SHP77 treated with DMSO at 0.1 percent for 48 hours (cell line): ENCODE results near the gene MRPL1.
"Not testable (repeated sequence)": the region's sequence is repeated elsewhere in the genome, so short reads cannot be mapped to it uniquely, and the experiment has no call there.

Experiments
- DNase-seq: peaks from one replicate; lab custom pipeline; 2025; lab: John Stamatoyannopoulos, UW

Gene MRPL1

GRCh38 chr4:77849278-77849965 is 13.2 kb upstream of the MRPL1 start:
- peak; percentile 86 for DNase-seq

DNA sequence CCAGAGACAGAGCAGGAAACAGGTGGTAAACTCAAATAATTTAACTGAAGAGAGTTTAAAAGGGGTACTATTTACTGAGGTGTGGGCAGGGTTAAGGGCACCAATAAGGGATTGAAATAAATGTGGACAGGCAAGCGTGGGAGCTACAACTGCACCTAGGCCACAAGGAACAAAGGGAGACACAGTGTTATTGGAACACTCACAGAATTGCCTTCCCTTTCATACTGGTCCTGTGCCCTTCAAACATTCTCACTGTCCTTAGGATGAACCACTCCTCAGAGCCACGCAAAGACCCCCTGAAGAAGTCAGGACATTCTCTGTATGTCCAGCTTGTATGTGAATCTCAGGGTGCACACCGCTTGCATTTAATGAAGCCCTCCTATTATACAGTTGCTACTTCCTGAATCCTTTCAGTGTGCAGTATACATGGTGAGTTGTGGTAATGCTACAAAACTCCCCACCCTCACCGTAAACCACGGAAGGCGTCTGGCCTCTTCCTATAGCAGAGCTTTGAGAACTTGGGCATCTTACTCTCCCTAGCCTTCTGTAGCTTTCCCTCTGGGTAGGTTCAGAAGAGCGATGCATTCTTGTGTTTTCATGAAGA is 9.6 kb upstream of the MRPL1 start:
- no peak for DNase-seq

DNA sequence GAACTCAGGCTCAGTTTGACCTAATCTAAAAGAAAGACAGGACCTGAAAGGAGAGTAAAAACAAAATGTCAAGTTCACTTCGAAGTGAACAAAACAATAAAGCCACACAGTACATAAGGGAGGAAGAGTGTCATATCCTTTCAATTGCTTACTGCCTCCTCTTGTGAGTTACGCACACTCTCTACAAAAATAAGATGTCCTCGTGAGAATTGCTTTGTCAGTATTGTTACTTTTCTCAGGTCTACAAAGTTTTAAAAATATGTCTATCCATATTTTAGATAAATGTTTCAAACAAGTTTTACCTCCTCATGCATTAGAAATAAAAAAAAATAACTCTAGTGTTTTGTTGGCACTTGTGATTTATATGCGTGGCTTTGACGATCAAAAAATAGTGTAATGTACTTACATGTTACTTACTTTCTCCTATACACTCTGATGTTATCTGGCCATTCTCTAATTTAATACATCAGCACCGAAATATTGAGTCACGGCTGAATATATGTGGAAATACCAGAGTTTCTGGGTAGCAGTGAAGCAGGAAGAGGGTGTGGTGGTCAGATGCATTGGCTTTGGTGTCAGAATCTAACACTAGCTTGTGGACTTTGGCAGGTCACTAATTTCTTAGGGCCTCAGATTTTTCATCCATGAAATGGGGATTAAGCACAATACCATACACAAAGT is 8.1 kb upstream of the MRPL1 start:
- no peak for DNase-seq

DNA sequence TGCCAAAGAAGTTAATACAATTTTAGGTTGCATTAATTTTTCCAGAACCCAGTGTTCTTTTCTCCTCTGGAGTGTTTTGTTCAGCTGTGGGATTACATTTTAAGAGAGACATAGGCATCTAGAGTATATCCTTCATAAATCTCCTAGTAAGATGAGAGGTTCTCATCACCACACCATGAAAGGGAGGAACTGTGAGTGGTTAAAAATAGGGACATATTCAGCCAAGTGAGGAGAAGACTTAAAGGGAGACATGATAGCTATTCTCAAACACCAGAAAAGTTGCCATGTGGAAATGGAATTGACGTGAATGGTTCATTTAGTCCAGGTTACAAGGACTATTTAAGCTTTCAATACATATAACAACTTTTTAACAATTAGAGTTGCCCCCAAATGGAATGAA is 6.5 kb upstream of the MRPL1 start:
- no peak for DNase-seq

DNA sequence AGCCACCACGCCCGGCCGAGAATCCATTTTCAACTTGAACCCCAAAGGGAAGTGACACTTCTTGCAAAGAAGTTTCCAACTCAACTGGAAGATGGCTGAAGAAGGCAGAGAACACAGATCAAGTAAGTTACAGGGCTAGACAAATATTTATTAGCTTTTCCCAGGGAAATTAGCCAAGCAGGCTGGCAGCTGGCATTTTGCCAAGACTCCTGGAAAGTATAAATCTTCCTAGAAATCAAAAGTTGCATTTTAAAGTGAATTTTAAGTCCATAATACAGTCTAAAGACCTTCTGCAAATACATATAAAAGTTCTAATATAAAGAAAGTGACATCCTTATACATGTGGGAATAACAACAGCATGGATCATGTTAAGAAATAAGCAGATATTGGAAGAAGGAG is 3.4 kb upstream of the MRPL1 start:
- DNase-seq = no peak

- DNase-seq = peak; percentile 15
These were observed 1.1 kb upstream of the MRPL1 start for GRCh38 chr4:77861495-77861894.

- not testable (repeated sequence) for DNase-seq
These were observed 711 bp downstream of the MRPL1 start for GRCh38 chr4:77863341-77863740.

DNA sequence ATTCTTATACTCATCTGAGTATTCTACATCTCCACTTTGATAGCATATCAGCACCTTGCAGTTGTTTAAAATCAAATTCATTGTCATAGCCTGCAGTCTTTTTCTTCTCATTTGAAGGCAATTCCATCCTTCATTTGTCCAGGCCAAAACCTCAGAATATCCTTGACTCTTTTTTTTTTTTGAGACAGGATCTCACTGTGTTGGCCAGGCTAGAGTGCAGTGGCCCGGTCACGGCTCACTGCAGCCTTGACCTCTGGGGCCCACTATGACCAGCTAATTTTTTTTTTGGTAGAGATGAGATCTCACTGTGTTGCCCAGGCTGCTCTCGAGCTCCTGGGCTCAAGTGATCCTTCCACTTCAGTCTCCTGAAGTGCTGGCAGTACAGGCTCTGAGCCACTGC is 2.6 kb downstream of the MRPL1 start:
- DNase-seq = no peak

GRCh38 chr4:77872723-77873445 is 10.3 kb downstream of the MRPL1 start:
- no peak for DNase-seq

DNA sequence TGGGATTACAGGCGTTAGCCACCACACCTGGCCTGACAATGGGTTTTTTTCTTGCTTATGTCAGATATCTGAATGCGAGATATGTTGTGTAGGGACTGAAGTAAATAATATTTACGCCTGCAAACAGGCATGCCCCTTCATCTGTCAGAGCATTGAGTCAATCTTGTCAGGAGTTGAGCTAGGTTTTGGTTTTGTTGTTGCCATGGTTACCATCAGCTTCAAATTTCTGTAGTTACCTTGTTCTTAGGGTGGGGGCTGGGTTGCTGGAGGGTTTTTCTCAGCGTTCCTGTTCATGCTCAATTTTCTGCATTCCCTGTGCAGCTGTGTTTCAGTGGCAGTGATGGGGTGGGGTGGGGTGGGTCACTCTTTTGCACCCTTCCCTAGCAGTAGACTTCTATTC is 14.5 kb downstream of the MRPL1 start:
- no peak for DNase-seq

GRCh38 chr4:77877771-77878565 is 15.3 kb downstream of the MRPL1 start:
- DNase-seq = no peak

- no peak for DNase-seq
These were observed 18.2 kb downstream of the MRPL1 start for GRCh38 chr4:77880784-77881183.

- no peak for DNase-seq
These were observed 19.0 kb downstream of the MRPL1 start for GRCh38 chr4:77881460-77882295.

DNA sequence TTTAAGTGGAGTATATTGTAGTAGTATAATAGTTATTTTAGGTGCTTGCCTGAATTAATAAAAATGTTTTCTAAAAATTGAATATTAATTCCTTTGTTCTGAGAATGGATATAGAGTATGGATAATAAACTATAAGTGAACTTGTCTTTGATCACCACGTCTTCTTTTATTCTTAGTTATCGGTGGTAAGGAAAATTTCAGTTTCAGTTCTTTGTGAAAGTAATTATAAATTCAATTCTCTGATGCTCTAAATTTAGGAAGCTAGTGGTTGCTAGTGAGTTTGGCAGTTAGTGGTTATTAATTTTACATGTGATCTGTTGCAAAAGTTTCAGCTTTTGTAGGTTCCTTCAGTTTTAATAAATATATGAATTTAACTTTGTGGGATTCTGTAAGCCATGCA is 30.8 kb downstream of the MRPL1 start:
- DNase-seq = no peak

- no peak for DNase-seq
These were observed 37.0 kb downstream of the MRPL1 start for GRCh38 chr4:77899607-77900006.

DNA sequence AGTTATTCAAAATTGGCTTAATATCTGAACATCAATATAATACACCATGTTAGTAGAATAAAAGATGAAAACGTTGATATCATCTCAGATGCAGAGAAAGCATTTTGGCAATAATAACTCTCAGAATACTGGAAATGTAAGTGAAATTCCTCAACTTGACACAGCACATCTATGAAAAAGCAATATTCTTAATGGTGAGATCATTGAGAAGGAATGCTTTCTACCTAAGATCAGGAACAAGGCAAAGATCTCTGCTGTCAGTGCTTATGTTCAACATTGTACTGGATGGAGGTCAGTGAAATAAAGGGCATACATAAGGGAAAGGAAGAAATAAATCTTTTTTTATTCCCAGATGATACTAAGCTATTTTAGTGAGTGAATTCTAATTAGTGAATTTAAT is 40.6 kb downstream of the MRPL1 start:
- DNase-seq = no peak

GRCh38 chr4:77905651-77906263 is 43.1 kb downstream of the MRPL1 start:
- no peak for DNase-seq

DNA sequence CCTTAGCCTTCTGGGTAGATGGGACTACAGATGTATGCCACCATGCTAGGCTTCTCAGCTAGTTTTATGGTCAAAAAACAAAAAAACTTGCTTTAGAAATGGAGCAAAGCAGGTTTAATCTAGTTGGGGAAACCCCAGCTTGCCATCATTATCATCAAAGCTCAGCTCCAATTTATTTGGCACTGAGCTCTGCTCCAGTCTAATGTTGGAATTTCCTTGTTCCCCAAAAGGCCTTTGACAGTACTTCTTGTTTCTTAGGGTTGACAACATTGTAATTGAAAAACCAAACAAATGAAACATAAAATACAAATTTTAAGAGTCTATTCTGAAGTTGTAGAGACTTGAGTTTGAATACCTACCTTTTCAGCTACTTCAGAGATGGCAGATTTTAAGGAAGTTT is 48.0 kb downstream of the MRPL1 start:
- DNase-seq = no peak

DNA sequence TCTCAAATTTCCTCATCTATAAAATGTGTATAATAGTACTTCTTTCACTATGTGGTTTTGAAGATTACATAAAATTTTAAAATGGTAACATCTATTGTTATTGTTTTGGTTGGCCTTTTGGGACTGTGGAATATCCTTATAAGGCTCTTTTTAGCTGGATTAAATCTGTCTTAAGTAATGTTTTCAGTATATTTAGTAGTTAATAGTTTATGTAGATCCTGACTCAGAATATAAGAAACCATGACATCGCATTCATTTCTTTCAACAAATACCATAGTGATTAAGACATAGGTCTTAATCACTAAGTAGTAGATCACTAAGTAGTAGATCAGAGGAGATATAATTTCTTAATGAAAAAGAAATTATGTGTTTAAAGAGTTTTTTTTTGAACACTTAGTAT is 48.5 kb downstream of the MRPL1 start:
- DNase-seq = no peak

DNA sequence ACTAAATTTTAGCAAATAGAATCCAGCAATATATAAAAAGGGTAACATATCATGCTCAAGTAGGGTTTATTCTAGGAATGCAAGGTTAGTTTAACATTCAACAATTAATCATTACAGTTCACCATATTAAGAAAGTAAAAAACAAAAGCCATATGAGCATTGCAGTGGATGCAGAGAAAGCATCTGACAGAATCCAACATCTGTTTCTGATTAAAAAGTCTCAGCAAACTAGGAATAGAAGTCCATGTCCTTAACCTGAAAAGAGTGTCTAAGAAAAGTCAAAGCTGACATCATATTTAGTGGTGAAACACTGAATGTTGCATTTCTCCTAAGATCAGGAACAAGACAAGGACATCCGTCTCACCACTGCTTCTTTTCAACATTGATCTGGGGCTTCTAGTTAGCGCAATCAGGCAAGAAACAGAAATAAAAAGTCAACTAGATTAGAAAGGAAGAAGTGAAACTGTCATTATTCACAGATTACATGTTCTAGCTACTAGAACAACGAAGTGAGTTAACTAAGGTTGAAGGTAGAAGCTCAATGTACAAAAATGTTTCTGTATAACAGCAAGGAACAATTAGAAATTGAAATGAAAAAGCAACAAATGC is 49.3 kb downstream of the MRPL1 start:
- no peak for DNase-seq
